GM12878 (cell line): ENCODE measurements around the gene B4GALT5. TPM values are rescaled to one million over a fixed set of nuclear protein-coding genes. Genes with fewer than 3 reads are reported as not detected.

ENCODE experiments used
- ATAC-seq: fragments of 200-7000 bp; cut with Tn5 transposase; 3 replicates; pipeline ENCODE4 v1.9.1; 2020; ENCODE audit warnings: mild to moderate bottlenecking, moderate library complexity
- BruUV-seq: library from RNA; stranded (reverse); fragments of 400-500 nt; replicated peaks from 2 replicates; lab custom pipeline; 2021; lab: Mats Ljungman, UMichigan
- CTCF ChIA-PET: fragments of 300-600 bp; sonication (Branson Sonifier 250); formaldehyde crosslinking; extraction: SDS; loops from one replicate; lab custom pipeline; 2021; ENCODE audit warnings: inconsistent platforms; lab: Yijun Ruan, JAX
- POLR2A ChIA-PET: fragments of 350-600 bp; formaldehyde crosslinking; extraction: SDS; loops from one replicate; lab custom pipeline; 2021; ENCODE audit warnings: inconsistent platforms; lab: Charles Lee
- RAD21 ChIA-PET: fragments of 300-600 bp; sonication (Branson Sonifier 250); formaldehyde crosslinking; loops from one replicate; lab custom pipeline; 2023; ENCODE audit warnings: antibody characterized with exemption; ENCODE audit not compliant: unreplicated experiment; lab: Charles Lee
- SMC1A ChIA-PET: fragments of 300-600 bp; sonication (Branson Sonifier 250); formaldehyde crosslinking; loops from one replicate; lab custom pipeline; 2023; ENCODE audit not compliant: unreplicated experiment, uncharacterized antibody; lab: Charles Lee
- DNase-seq: peaks from one replicate; pipeline ENCODE4 v3.0.0-alpha.2; 2011; ENCODE audit warnings: low read depth, low spot score
- FAIRE-seq: peaks from 3 replicates; lab custom pipeline; 2011; peaks lifted over from hg19 to GRCh38; lab: Jason Lieb, UNC
- H2AFZ ChIP-seq: 2 replicates; pipeline ENCODE4 v1.6.0; 2011; ENCODE audit warnings: low read depth, low read length, control low read depth; ENCODE audit not compliant: control insufficient read depth
- H3K27ac ChIP-seq: 2 replicates; pipeline ENCODE4 v1.5.1; 2011; ENCODE audit warnings: control low read depth; ENCODE audit not compliant: control insufficient read depth, insufficient read depth
- H3K27me3 ChIP-seq, 2 experiments: replicated peaks in 1 of 2; 2 replicates each; pipeline versions ENCODE4 v1.6.0 to v1.6.1; 2011; ENCODE audit warnings: low read length in 1 of 2; ENCODE audit not compliant: control insufficient read depth in 2 of 2, insufficient read depth in 2 of 2
- H3K36me3 ChIP-seq, 2 experiments: 2 replicates each; pipeline ENCODE4 v1.5.1; 2011; ENCODE audit warnings: low read length in 1 of 2; ENCODE audit not compliant: control insufficient read depth in 2 of 2, insufficient read depth in 2 of 2
- H3K4me1 ChIP-seq: 2 replicates; pipeline ENCODE4 v1.6.1; 2011; ENCODE audit warnings: mild to moderate bottlenecking, low read length, moderate library complexity, mixed read lengths; ENCODE audit not compliant: control insufficient read depth, insufficient read depth
- H3K4me2 ChIP-seq: 2 replicates; pipeline ENCODE4 v1.6.0; 2011; ENCODE audit warnings: control low read depth; ENCODE audit not compliant: control insufficient read depth, insufficient read depth
- H3K4me3 ChIP-seq: fragments of 200-600 bp; sonication (generic); 2 replicates; pipeline ENCODE4 v1.5.1; 2016
- H3K79me2 ChIP-seq: 2 replicates; pipeline ENCODE4 v1.6.0; 2011; ENCODE audit warnings: low read length; ENCODE audit not compliant: control insufficient read depth, insufficient read depth
- H3K9ac ChIP-seq: 2 replicates; pipeline ENCODE4 v1.8.0; 2011; ENCODE audit warnings: low read length, control low read depth, mixed read lengths; ENCODE audit not compliant: control insufficient read depth, insufficient read depth
- H3K9me3 ChIP-seq: replicated peaks from 3 replicates; pipeline ENCODE4 v1.5.1; 2011; ENCODE audit warnings: mild to moderate bottlenecking, low read length; ENCODE audit not compliant: control insufficient read depth, insufficient read depth
- H4K20me1 ChIP-seq: 2 replicates; pipeline ENCODE4 v1.6.0; 2011; ENCODE audit not compliant: control insufficient read depth, insufficient read depth
- CHD4 ChIP-seq: fragments of 200-600 bp; sonication (generic); IDR thresholded peaks from 2 replicates; pipeline ENCODE4 v1.6.1; 2016; ENCODE audit warnings: mild to moderate bottlenecking
- CREB1 ChIP-seq: IDR thresholded peaks from 2 replicates; pipeline ENCODE4 v1.6.1; 2012; ENCODE audit warnings: low read depth, mild to moderate bottlenecking, inconsistent platforms
- FOXK2 ChIP-seq: fragments of 450-650 bp; IDR thresholded peaks from 2 replicates; pipeline ENCODE4 v1.6.1; 2017; ENCODE audit warnings: mild to moderate bottlenecking, moderate library complexity
- FOXM1 ChIP-seq: IDR thresholded peaks from 2 replicates; pipeline ENCODE4 v1.6.1; 2012; ENCODE audit warnings: low read depth, mild to moderate bottlenecking, inconsistent platforms, low read length, moderate library complexity
- GABPA ChIP-seq: IDR thresholded peaks from 2 replicates; pipeline ENCODE4 v1.6.1; 2014; ENCODE audit warnings: antibody characterized with exemption, low read depth, mild to moderate bottlenecking, inconsistent platforms
- HDAC6 ChIP-seq: fragments of 200-600 bp; sonication (generic); IDR thresholded peaks from one replicate; pipeline ENCODE4 v1.8.0; 2017; ENCODE audit warnings: antibody characterized with exemption; ENCODE audit not compliant: unreplicated experiment
- IKZF2 ChIP-seq, 2 experiments: fragments of 450-650 bp; IDR thresholded peaks; 2 replicates each; pipeline ENCODE4 v1.6.1; 2017; ENCODE audit warnings: mild to moderate bottlenecking in 2 of 2, moderate library complexity in 2 of 2
- KAT2A ChIP-seq: conservative IDR thresholded peaks from 2 replicates; pipeline ENCODE4 v1.6.1; 2011; ENCODE audit warnings: low read depth, low read length; ENCODE audit not compliant: control insufficient read depth
- RAD21 ChIP-seq: IDR thresholded peaks from 2 replicates; pipeline ENCODE4 v1.6.1; 2011; ENCODE audit warnings: mild to moderate bottlenecking, low read depth, low read length, moderate library complexity; ENCODE audit not compliant: insufficient read depth
- SPI1 ChIP-seq: IDR thresholded peaks from 2 replicates; pipeline ENCODE4 v1.6.1; 2011; ENCODE audit warnings: low read depth, mild to moderate bottlenecking, low read length, moderate library complexity, borderline replicate concordance; ENCODE audit not compliant: insufficient read depth
- TBL1XR1 ChIP-seq: IDR thresholded peaks from 2 replicates; pipeline ENCODE4 v1.6.1; 2012; ENCODE audit warnings: low read depth, low read length, improper control_type of control experiment
- TCF12 ChIP-seq: IDR thresholded peaks from 2 replicates; pipeline ENCODE4 v1.6.1; 2011; ENCODE audit warnings: low read depth, mild to moderate bottlenecking, low read length
- ZNF622 ChIP-seq: fragments of 450-650 bp; IDR thresholded peaks from 2 replicates; pipeline ENCODE4 v1.6.1; 2017; ENCODE audit warnings: mild to moderate bottlenecking, inconsistent platforms
- WGBS: methylation state at CpG from one replicate; pipeline ENCODE4 v1.1.6; 2016; ENCODE audit warnings: low lambda C conversion rate; ENCODE audit not compliant: insufficient replicate concordance, insufficient coverage; ENCODE audit errors: missing lambda C conversion rate; 5-methylcytosine and 5-hydroxymethylcytosine counted together
- in situ Hi-C: fragments of 300-500 bp; cut with MboI; formaldehyde crosslinking; loops from 9 replicates; pipeline ENCODE4 v1.14.3; 2018; ENCODE audit warnings: mixed read lengths
- intact Hi-C: fragments of 100-400 bp; cut with micrococcal nuclease; formaldehyde crosslinking; loops from one replicate; pipeline ENCODE4 v1.14.2; 2022; ENCODE audit not compliant: unreplicated experiment
- polyA plus RNA-seq, 11 experiments: library from polyadenylated mRNA; depleted of rRNA in 4 of 11; unstranded in 6 of 11; stranded (reverse) in 5 of 11; fragments of >200 nt; fragmentation: Nextera tagmentation in 4 of 11; fragmentation: Illumina TruSeq in 1 of 11; extraction: Ambion mirVana in 4 of 11; extraction: Trizol in 1 of 11; gene quantifications; 1 replicate in 1 of 11; 2 replicates in 10 of 11; pipeline versions ENCODE4 v1.2.1 to v1.2.3, GENCODE V29; 2011 to 2016; ENCODE audit warnings: inconsistent platforms in 2 of 11, missing spikeins in 2 of 11, low read depth in 1 of 11
- total RNA-seq, 4 experiments: library from RNA; depleted of rRNA in 3 of 4; stranded (reverse); fragments of >200 nt in 3 of 4; fragmentation: Illumina TruSeq in 1 of 4; extraction: Trizol in 1 of 4; gene quantifications; 2 replicates each; pipeline versions ENCODE4 v1.2.1 to v1.2.3, GENCODE V29; 2013 to 2021
- TF ChIP-seq, protein P1 (sequence below): IDR thresholded peaks from 2 replicates; pipeline ENCODE4 v1.6.1; 2012; ENCODE audit warnings: low read depth, low read length, improper control_type of control experiment
- TF ChIP-seq, protein P2 (sequence below): fragments of 450-650 bp; IDR thresholded peaks from 2 replicates; pipeline ENCODE4 v1.6.1; 2014; ENCODE audit warnings: mild to moderate bottlenecking

B4GALT5 gene
- total and polyA plus RNA-seq, 10 of the 15 experiments (the other 5 are each of a cell fraction or from before 2014, with no cell fraction given), result 2.0 to 55.5 (median 20.2) TPM

DNA sequence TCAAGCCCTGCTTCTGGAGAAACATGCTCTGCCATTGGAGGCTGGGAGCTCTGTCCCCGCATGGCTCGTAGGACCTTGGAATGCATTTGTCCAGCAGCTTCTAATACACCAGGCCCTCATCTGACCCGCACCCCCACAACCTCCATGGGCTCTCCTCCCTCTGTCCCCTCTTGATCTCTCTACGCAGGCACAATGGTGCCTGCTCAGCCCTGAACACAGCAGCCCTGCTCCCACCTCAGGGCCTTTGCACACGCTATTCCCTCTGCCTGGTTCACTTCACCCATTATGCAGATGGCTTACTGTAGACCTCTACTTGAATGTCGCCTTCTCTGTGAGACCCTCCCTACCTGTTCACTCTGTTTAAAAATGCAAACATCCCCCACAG is 118.8 kb downstream of the B4GALT5 start (continued):
- TF ChIP-seq, protein P1, sequence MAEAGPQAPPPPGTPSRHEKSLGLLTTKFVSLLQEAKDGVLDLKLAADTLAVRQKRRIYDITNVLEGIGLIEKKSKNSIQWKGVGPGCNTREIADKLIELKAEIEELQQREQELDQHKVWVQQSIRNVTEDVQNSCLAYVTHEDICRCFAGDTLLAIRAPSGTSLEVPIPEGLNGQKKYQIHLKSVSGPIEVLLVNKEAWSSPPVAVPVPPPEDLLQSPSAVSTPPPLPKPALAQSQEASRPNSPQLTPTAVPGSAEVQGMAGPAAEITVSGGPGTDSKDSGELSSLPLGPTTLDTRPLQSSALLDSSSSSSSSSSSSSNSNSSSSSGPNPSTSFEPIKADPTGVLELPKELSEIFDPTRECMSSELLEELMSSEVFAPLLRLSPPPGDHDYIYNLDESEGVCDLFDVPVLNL, result no peak
- TF ChIP-seq HDAC6 (no peak), FOXK2 (no peak), CHD4 (no peak), TBL1XR1 (no peak), GABPA (no peak), ZNF622 (no peak), TCF12 (no peak), RAD21 (no peak)

DNA sequence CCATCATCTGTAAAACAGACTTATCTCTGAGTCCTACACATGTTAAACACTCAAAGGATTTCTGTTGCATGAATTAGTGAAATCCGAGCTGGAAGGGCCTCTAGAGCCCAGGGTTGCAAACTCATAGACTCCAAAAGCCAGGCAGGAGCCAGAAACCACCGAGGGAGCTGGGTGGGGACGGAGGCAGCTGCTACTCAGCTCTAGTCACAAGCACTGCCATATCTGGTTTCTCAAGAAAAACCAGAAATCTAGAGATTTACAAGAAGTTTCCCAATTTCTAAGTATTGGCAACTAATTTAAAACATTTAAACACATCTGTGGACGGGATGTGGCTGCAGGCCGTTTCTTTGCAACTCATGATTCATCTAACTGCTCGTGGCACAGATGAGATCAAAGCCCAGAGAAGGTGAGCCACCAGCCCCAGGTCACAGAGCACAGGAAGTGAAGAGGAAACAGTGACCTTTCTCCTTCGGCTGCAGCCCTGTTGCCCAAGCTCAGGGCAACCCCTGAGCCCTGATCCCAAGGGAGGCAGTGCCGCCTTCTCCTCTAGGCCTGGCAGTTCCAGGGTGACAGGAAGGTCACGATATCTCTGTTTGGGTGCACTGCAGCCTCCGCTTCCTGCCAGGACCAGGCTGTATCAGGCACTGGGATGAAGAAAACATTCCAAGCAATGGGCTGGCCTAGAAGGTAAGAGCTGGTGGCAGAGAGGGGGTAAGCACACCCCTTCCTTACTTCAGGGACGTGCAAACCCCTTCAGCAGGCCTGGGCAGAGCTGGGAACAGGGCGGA is 119.3 kb downstream of the B4GALT5 start:
- TF ChIP-seq SPI1 (no peak), CREB1 (no peak), IKZF2 (IDR thresholded peaks at IDR 0.05) (no peak), KAT2A (no peak), FOXM1 (no peak)
- TF ChIP-seq, protein P2, sequence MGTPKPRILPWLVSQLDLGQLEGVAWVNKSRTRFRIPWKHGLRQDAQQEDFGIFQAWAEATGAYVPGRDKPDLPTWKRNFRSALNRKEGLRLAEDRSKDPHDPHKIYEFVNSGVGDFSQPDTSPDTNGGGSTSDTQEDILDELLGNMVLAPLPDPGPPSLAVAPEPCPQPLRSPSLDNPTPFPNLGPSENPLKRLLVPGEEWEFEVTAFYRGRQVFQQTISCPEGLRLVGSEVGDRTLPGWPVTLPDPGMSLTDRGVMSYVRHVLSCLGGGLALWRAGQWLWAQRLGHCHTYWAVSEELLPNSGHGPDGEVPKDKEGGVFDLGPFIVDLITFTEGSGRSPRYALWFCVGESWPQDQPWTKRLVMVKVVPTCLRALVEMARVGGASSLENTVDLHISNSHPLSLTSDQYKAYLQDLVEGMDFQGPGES, result no peak
- TF ChIP-seq, all 136 proteins: peak for 0
- WGBS, result 24% methylated on average over 12 of the region's 12 CpGs
- CTCF ChIA-PET, result no interaction called here
- in situ Hi-C loops (no loop called here), intact Hi-C loops (no loop called here)
- no peaks in the 10 kb centered on the region for H3K36me3 ChIP-seq
- no peaks in the 10 kb centered on the region; a peak in 2 of 4 replicates for H3K27me3 ChIP-seq
- no peak overlapping the region for H3K9ac ChIP-seq
- H3K4me3 ChIP-seq, result no peak overlapping the region
- BruUV-seq, result no TSS peak
- H3K27ac ChIP-seq, result no peak overlapping the region
- SMC1A ChIA-PET, result no interaction called here
- ATAC-seq (no peak), DNase-seq (no peak), FAIRE-seq (no peak)
- no peak overlapping the region for H3K4me2 ChIP-seq
- H2AFZ ChIP-seq, result no peak overlapping the region
- H3K79me2 ChIP-seq, result no peaks in the 10 kb centered on the region
- POLR2A ChIA-PET, result no interaction called here
- H3K4me1 ChIP-seq, result peaks cover 21% of the 10 kb centered on the region
- H4K20me1 ChIP-seq, result no peaks in the 10 kb centered on the region
- peaks cover 6% of the 10 kb centered on the region; the same call in 2 of the 3 replicates for H3K9me3 ChIP-seq
- RAD21 ChIA-PET, result no interaction called here
